ENCODE data around the gene CCNG2.
A peak's percentile ranks its signal among the peaks of the same experiment; 100 is the strongest.

Gene CCNG2

GRCh38 chr4:77146186-77147078, 10.6 kb upstream of the CCNG2 start:
- no peak for DNase-seq (ENCODE audit: low read depth, low spot score)

- DNase-seq (ENCODE audit: low read depth, low spot score), result no peak
Measured at GRCh38 chr4:77147079-77147782, 9.8 kb upstream of the CCNG2 start.

GRCh38 chr4:77148078-77148477, 8.9 kb upstream of the CCNG2 start:
- no peak for DNase-seq (ENCODE audit: low read depth, low spot score)

- DNase-seq (ENCODE audit: low read depth, low spot score), result no peak
Measured at GRCh38 chr4:77149789-77150188, 7.2 kb upstream of the CCNG2 start.

- no peak for DNase-seq (ENCODE audit: low read depth, low spot score)
Measured at GRCh38 chr4:77151241-77151640, 5.8 kb upstream of the CCNG2 start.

GRCh38 chr4:77152421-77152820, 4.6 kb upstream of the CCNG2 start:
- no peak for DNase-seq (ENCODE audit: low read depth, low spot score)

GRCh38 chr4:77153006-77153405, 4.0 kb upstream of the CCNG2 start:
- DNase-seq (ENCODE audit: low read depth, low spot score), result no peak

- no peak for DNase-seq (ENCODE audit: low read depth, low spot score)
Measured at GRCh38 chr4:77154065-77154464, 2.9 kb upstream of the CCNG2 start.

GRCh38 chr4:77154761-77155499, 2.1 kb upstream of the CCNG2 start:
- DNase-seq (ENCODE audit: low read depth, low spot score), result no peak

GRCh38 chr4:77155631-77156452, 1.2 kb upstream of the CCNG2 start:
- no peak for DNase-seq (ENCODE audit: low read depth, low spot score)

- DNase-seq (ENCODE audit: low read depth, low spot score), result peak; percentile 97
Measured at GRCh38 chr4:77156533-77156911, 485 bp upstream of the CCNG2 start.

GRCh38 chr4:77157859-77158486, 966 bp downstream of the CCNG2 start:
- DNase-seq (ENCODE audit: low read depth, low spot score), result peak; percentile 56

- DNase-seq (ENCODE audit: low read depth, low spot score), result no peak
Measured at GRCh38 chr4:77158487-77158861, 1.5 kb downstream of the CCNG2 start.

- no peak for DNase-seq (ENCODE audit: low read depth, low spot score)
Measured at GRCh38 chr4:77159806-77160205, 2.8 kb downstream of the CCNG2 start.

- no peak for DNase-seq (ENCODE audit: low read depth, low spot score)
Measured at GRCh38 chr4:77163641-77164040, 6.6 kb downstream of the CCNG2 start.

- no peak for DNase-seq (ENCODE audit: low read depth, low spot score)
Measured at GRCh38 chr4:77167173-77167572, 10.2 kb downstream of the CCNG2 start.

GRCh38 chr4:77167866-77168265, 10.9 kb downstream of the CCNG2 start:
- no peak for DNase-seq (ENCODE audit: low read depth, low spot score)

- no peak for DNase-seq (ENCODE audit: low read depth, low spot score)
Measured at GRCh38 chr4:77169481-77169880, 12.5 kb downstream of the CCNG2 start.

GRCh38 chr4:77170926-77171325, 13.9 kb downstream of the CCNG2 start:
- no peak for DNase-seq (ENCODE audit: low read depth, low spot score)

- DNase-seq (ENCODE audit: low read depth, low spot score), result no peak
Measured at GRCh38 chr4:77172336-77172735, 15.3 kb downstream of the CCNG2 start.

GRCh38 chr4:77174426-77174825, 17.4 kb downstream of the CCNG2 start:
- no peak for DNase-seq (ENCODE audit: low read depth, low spot score)
